B cell (primary cell): ENCODE measurements around the gene PRPF19.

ENCODE experiments used
- EZH2 ChIP-seq: IDR thresholded peaks from 2 replicates; pipeline ENCODE4 v1.6.1; 2012; ENCODE audit warnings: borderline replicate concordance, low read depth, mild to moderate bottlenecking, moderate library complexity, low read length; ENCODE audit not compliant: insufficient read depth, poor library complexity, severe bottlenecking
- TF ChIP-seq, protein P1 (sequence below): fragments of 200-600 bp; IDR thresholded peaks from one replicate; pipeline ENCODE4 v1.8.0; 2022; ENCODE audit warnings: antibody characterized with exemption, mild to moderate bottlenecking

DNA sequence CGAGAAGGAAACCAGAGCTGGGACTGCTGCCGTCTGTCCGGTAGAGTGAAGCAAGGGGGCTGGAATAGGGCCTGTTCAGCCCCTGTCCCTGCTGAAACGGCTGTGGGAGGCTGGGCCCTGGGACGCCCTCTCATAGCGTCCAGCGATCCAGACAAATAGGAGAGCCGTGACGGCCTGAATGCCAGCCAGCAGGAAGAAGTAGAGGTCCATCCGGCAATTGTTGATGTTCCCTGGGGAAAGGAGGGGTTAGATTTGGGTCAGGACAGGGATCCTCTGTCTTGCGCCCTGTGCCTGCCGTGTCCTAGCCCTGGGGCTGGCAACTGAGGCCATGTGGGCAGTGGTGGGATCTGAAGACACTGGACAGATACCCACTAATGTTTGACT lies 30.8 kb upstream of the PRPF19 start:
- TF ChIP-seq, protein P1, sequence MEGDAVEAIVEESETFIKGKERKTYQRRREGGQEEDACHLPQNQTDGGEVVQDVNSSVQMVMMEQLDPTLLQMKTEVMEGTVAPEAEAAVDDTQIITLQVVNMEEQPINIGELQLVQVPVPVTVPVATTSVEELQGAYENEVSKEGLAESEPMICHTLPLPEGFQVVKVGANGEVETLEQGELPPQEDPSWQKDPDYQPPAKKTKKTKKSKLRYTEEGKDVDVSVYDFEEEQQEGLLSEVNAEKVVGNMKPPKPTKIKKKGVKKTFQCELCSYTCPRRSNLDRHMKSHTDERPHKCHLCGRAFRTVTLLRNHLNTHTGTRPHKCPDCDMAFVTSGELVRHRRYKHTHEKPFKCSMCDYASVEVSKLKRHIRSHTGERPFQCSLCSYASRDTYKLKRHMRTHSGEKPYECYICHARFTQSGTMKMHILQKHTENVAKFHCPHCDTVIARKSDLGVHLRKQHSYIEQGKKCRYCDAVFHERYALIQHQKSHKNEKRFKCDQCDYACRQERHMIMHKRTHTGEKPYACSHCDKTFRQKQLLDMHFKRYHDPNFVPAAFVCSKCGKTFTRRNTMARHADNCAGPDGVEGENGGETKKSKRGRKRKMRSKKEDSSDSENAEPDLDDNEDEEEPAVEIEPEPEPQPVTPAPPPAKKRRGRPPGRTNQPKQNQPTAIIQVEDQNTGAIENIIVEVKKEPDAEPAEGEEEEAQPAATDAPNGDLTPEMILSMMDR, result no peak
- TF ChIP-seq EZH2, result no peak
